Measurements from ENCODE around the gene NOC4L. TPM values are rescaled to one million over a fixed set of nuclear protein-coding genes. Genes with fewer than 3 reads are reported as not detected.
A peak's percentile ranks its signal among the peaks of the same experiment; 100 is the strongest.

NOC4L gene
- total RNA-seq, 2 experiments from 2014 or later, result 29.3 to 29.4 TPM

DNA sequence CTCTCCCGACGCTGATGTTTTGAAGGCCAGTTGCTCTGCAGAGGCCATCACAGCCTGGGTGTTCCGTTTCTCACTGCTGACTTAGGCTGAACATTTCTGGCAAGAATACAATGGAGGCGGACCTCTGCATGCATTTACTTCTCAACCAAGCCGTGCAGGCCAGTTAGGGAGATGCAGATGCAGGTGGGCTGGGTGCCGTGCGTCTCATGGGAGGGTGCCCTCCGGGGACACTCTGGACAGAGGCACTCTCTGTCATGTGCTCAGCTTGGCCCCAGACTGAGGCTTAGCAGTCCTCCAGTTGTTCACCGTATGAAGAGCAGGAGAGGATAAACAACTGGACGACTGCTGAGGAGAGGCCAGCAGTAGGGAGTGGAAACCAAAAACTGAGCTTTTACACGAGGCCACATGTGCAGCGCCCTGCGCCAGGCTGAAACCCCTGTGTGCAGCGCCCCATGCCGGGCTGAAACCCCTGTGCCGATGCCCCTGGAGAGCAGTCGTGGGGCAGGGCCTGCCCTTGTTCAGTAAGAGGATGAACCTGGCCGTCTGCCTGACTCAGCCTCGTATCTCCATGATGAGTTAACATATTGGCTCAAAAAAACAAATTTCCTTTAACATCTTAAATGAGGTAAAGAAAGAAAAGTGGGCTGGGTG is 32.5 kb upstream of the NOC4L start:
- no peak overlapping the region for H3K27ac Mint-ChIP-seq
- H3K36me3 Mint-ChIP-seq, result peaks cover 8% of the 10 kb centered on the region
- ATAC-seq (ENCODE audit: low read depth), result no peak
- POLR2A ChIA-PET, result no interaction called here
- H3K9me3 Mint-ChIP-seq, result no peaks in the 10 kb centered on the region
- no peak overlapping the region for H3K4me3 Mint-ChIP-seq
- no peak for DNase-seq
- no peaks in the 10 kb centered on the region for H3K4me1 Mint-ChIP-seq
- no peaks in the 10 kb centered on the region for H3K27me3 Mint-ChIP-seq

DNA sequence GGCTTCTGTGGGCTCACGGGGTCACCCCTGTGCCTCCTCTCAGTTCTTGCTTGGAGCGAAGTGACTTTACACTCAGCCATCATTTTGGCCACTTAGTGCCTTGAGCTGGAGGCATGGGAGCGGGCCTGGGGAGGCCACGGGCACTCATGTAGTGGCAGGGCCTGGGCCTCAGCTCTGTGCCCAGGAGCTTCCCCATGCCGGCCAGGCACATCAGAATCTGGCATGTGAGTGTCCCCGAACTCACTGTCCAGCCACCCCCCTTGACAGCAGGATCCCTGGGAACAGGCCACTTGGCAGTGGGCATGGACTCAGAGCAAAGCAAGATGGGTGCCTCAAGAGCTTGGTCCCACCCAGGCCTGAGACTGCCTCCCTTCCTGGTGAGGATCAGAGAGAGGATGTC is 29.6 kb upstream of the NOC4L start:
- no peaks in the 10 kb centered on the region for H3K27me3 Mint-ChIP-seq
- no peaks in the 10 kb centered on the region for H3K4me1 Mint-ChIP-seq
- H3K9me3 Mint-ChIP-seq, result no peaks in the 10 kb centered on the region
- POLR2A ChIA-PET, result no interaction called here
- ATAC-seq (ENCODE audit: low read depth) (no peak), DNase-seq (no peak)
- H3K36me3 Mint-ChIP-seq, result peaks cover 6% of the 10 kb centered on the region
- H3K27ac Mint-ChIP-seq, result no peak overlapping the region
- H3K4me3 Mint-ChIP-seq, result no peak overlapping the region

DNA sequence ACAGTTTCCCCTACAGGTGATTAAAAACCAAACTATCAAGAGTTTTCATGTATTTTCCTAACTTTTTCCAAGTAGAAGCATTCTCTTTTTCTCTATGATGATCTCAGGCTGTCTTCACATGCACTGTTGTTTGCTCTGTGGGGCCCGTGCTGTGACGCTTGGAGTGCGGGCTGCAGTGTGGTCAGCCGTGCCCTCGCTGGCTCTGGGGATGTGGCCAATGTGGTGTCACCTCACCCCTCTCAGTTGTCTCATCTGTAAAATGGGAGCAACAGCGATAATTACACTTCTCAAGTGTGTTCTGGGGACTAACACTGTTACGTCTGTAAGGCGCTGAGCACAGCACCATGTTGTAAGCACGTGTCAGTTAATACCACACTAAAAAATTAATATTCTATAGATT is 28.8 kb upstream of the NOC4L start:
- ATAC-seq (ENCODE audit: low read depth) (no peak), DNase-seq (no peak)
- H3K27me3 Mint-ChIP-seq, result no peaks in the 10 kb centered on the region
- H3K27ac Mint-ChIP-seq, result no peak overlapping the region
- POLR2A ChIA-PET, result no interaction called here
- H3K36me3 Mint-ChIP-seq, result peaks cover 6% of the 10 kb centered on the region
- H3K4me3 Mint-ChIP-seq, result no peak overlapping the region
- no peaks in the 10 kb centered on the region for H3K9me3 Mint-ChIP-seq
- H3K4me1 Mint-ChIP-seq, result no peaks in the 10 kb centered on the region

DNA sequence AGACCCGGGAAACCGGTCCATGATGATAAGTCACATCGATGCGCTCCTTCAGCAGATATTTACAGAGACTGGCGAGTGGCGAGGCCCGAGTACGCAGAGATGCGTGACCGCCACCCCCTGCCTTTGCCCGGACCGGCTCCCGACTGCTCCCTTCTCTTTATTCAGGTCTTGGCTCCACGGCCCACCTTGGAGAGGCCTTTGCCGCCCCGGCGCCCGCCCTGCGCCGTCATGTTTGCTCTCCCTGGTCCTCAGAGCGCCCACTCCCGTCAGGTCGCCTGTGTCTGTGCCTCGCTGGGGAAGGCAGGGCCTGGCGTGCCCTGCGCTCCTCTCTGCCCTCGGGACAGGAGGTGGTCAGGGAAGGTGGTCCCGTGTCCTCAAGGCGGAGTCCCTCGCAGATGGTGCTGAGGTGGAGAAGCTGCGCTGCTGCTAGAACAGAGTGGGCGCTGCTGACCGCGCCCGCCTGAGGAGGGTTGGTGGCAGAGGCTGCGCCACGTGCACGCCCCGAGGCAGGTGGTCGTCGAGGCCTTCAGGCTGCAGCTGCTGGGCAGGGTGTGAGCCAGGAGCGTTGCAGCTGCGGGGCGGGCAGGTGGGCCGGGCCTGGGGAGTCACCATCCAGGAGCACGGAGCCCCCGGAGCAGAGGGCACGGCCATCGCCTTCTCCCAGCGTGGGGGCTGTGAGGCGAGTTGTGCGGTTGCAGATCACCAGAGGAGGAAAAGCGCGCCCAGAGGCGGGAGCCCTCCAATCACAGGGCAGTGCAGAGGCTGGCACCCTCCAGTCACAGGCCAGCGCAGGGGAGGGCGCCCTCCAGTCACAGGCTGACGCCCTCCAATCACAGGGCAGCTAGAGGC is 27.3 kb upstream of the NOC4L start:
- no peaks in the 10 kb centered on the region for H3K27me3 Mint-ChIP-seq
- H3K4me1 Mint-ChIP-seq, result no peaks in the 10 kb centered on the region
- POLR2A ChIA-PET, result no interaction called here
- H3K4me3 Mint-ChIP-seq, result no peak overlapping the region
- peaks cover 1% of the 10 kb centered on the region for H3K36me3 Mint-ChIP-seq
- no peaks in the 10 kb centered on the region for H3K9me3 Mint-ChIP-seq
- no peak overlapping the region for H3K27ac Mint-ChIP-seq
- DNase-seq, result no peak
- ATAC-seq (ENCODE audit: low read depth), result no peak

DNA sequence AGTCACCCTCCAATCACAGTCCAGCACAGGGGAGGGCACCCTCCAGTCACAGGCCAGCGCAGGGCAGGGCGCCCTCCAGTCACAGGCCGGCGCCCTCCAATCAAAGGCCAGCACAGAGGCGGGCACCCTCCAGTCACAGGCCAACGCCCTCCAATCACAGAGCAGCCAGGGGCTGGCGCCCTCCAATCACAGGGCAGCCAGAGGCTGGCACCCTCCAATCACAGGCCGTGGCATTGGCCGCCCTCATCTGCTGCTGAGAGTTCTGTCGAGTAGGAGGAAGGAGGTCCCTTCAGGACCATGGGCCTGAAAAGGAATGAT is 26.7 kb upstream of the NOC4L start:
- Mint-ChIP-seq H3K36me3 (peaks cover 1% of the 10 kb centered on the region), H3K27ac (no peak overlapping the region), H3K9me3 (no peaks in the 10 kb centered on the region), H3K27me3 (no peaks in the 10 kb centered on the region), H3K4me3 (no peak overlapping the region), H3K4me1 (no peaks in the 10 kb centered on the region)
- POLR2A ChIA-PET, result no interaction called here
- ATAC-seq (ENCODE audit: low read depth) (no peak), DNase-seq (no peak)

DNA sequence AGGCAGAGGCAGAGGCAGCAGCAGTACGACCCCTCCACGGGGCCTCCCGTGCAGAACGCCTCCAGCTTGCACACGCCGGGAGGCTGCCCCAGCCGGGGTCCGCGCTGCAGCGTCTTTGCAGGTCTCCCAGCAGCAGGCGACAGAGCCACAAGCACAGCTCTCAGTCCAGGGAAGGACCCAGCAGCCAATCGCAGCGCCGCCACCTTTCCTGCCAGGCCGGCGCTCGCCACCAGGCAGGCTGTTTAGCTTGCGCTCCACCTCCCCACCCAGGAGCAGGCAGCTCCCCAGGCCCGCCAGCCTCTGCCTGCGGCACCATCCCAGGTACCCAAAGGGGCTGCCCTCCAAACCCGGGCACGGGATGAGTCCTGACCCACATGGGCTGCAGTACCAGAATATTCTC is 25.4 kb upstream of the NOC4L start:
- Mint-ChIP-seq H3K27me3 (no peaks in the 10 kb centered on the region), H3K36me3 (peaks cover under 1% of the 10 kb centered on the region), H3K27ac (no peak overlapping the region), H3K4me3 (no peak overlapping the region), H3K4me1 (no peaks in the 10 kb centered on the region), H3K9me3 (no peaks in the 10 kb centered on the region)
- ATAC-seq (ENCODE audit: low read depth) (no peak), DNase-seq (no peak)
- POLR2A ChIA-PET, result interaction anchor here (0.6 kb wide), 1 partner anchor 152 kb away, joined by 4 read pairs; no protein-coding TSS in a partner anchor

DNA sequence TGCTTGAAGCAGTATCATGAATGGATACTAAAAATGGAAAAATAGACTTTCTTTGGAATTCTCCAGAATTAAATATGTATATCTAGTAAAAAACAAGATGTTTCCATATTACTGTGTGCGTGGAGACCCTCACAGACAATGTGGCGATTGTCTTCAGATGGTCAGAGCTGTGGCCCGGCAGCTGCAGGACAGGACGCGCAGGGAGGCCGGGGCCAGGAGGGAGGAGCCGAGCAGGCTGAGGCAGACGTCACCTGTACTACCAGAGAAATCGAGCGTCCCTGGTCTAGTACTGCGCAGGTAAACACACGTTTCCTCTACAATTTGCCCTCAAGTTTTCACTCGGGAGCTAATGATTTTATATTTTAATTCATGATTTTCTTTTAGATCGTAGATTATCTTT is 23.0 kb upstream of the NOC4L start:
- POLR2A ChIA-PET, result no interaction called here
- Mint-ChIP-seq H3K36me3 (peaks cover 10% of the 10 kb centered on the region), H3K4me1 (no peaks in the 10 kb centered on the region), H3K9me3 (no peaks in the 10 kb centered on the region), H3K27ac (no peak overlapping the region), H3K4me3 (no peak overlapping the region), H3K27me3 (no peaks in the 10 kb centered on the region)
- DNase-seq (no peak), ATAC-seq (ENCODE audit: low read depth) (no peak)

DNA sequence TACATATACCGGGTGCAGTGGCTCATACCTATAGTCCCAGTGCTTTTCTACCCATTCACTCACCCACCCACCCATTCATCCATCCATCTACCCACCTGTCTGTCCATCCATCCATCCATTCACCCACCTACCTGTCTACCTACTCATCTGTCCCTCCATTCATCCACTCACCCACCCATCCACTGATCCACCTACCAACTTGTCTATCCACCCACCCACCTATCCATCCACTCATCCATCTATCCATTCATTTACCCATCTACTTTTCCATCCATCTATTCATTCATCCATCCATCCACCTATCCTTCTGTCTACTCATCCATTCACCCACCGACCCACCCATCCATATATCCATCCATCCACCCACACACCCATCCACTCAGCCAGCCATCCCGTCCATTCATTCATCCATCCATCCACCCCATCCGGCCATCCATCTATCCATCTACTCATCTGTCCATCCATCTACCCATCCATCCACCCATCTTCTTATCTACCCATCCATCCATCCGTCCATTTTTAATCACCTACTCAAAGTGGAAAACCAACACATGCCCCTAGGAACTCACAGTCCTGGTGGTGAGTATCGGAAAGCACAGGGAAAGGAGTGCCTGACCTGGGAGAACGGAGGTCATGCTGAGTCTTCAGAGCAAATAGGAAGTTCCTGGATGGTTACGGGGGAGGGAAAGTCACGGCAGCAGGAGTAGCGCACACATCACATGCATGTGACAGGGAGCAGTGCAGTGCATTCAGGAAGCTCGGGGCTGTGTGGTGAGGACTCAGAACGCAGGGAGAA is 20.1 kb upstream of the NOC4L start:
- Mint-ChIP-seq H3K4me3 (no peak overlapping the region), H3K36me3 (peaks cover 31% of the 10 kb centered on the region), H3K9me3 (peaks cover 6% of the 10 kb centered on the region), H3K27ac (peak overlapping the region; percentile 49), H3K27me3 (no peaks in the 10 kb centered on the region), H3K4me1 (no peaks in the 10 kb centered on the region)
- POLR2A ChIA-PET, result no interaction called here
- no peak for DNase-seq
- ATAC-seq (ENCODE audit: low read depth), result no peak

DNA sequence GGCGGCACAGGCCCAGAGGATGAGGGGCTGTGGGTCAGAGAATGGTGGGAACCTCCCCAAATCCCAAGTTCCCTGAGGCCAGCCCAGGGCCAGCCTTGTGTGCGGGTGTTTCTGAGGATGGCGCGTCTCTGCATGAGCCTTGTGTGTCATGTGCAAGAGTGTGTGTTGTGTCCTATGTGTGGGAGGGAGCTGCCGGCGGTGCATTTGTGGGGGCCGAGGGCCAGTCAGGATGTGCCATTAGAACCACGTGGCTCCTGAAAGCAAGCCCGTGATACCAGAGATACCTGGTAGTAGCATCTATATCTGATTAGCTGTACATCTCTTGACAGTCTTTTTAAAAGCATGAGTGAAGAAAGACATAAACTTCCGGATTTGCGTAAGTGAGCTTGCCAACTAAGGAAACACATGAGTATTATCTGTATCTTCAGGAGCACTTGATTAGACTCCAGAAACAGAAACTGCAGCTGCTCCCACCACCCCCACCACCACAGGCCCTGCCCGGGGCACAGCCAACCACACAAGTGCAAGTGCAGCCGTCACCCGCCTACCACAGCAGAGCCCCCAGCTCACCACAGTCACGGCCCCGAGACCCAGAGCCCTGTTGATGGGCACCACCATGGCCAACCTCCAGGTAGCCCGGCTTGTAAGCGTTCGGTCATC is 19.4 kb upstream of the NOC4L start:
- Mint-ChIP-seq H3K27me3 (no peaks in the 10 kb centered on the region), H3K9me3 (peaks cover 6% of the 10 kb centered on the region), H3K36me3 (peaks cover 34% of the 10 kb centered on the region), H3K27ac (no peak overlapping the region), H3K4me3 (no peak overlapping the region), H3K4me1 (no peaks in the 10 kb centered on the region)
- POLR2A ChIA-PET, result no interaction called here
- DNase-seq (no peak), ATAC-seq (ENCODE audit: low read depth) (peak; percentile 50)

DNA sequence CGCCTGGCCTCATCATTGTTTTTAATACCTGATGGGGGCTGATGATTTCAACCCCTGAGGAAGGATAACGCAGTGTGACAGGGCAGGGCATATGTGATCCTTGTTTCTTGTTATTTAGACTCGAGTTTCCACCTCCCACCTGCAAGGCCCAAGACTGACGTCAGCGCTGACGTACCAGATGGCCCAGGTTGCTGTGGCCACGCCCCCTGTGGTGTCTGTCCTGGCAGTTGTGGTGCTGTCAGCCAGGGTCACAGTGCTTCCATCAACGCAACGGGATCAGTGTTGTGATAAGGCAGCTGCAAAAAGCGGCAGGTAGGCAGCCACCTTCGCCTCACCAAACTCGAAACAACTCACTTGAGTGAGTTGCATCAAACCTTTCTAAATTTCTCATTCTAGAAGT is 18.5 kb upstream of the NOC4L start:
- Mint-ChIP-seq H3K4me1 (no peaks in the 10 kb centered on the region), H3K27ac (no peak overlapping the region), H3K36me3 (peaks cover 34% of the 10 kb centered on the region), H3K9me3 (peaks cover 6% of the 10 kb centered on the region), H3K4me3 (no peak overlapping the region), H3K27me3 (no peaks in the 10 kb centered on the region)
- ATAC-seq (ENCODE audit: low read depth), result no peak
- POLR2A ChIA-PET, result no interaction called here
- no peak for DNase-seq

DNA sequence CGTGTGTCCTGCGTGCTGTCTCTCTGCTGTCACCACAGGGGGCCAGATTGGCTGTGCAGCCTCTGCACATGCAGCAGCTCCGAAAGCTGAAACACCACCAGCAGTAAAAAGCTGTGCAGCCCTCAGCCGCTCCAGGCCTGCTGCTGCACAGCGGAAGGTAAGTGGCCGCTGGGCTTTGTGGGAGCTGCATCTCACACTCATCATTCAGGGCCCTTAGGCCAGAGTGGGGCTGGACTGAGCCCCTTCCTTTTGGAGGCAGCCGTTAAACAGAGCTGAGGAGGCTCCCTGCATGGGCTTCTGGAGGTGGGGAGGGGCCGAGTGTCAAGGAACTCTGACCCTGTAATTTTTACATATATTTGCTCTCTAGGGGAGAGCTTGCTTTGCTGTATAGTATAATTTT is 17.2 kb upstream of the NOC4L start:
- ATAC-seq (ENCODE audit: low read depth) (no peak), DNase-seq (no peak)
- Mint-ChIP-seq H3K9me3 (peaks cover 6% of the 10 kb centered on the region), H3K27ac (no peak overlapping the region), H3K4me1 (no peaks in the 10 kb centered on the region), H3K4me3 (no peak overlapping the region), H3K27me3 (no peaks in the 10 kb centered on the region), H3K36me3 (peaks cover 34% of the 10 kb centered on the region)
- POLR2A ChIA-PET, result no interaction called here

DNA sequence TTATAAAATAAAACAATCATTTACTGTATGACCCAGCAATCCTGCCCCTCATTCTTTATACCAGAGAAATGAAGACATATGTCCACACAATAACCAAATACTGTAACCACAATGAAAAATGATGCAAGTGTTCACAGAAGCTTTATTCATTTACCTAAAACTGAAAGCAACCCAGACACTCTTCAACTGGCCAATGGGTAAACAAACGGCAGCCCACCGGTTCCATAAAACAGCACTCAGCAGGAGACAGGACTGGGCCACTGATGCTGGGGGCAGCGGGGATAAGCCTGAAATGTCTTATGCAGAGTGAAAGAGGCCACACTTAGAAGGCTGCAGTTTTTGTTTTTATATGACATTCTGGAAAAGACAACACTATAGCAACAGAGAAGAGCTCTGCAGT is 15.2 kb upstream of the NOC4L start:
- Mint-ChIP-seq H3K9me3 (peaks cover 6% of the 10 kb centered on the region), H3K36me3 (peaks cover 32% of the 10 kb centered on the region), H3K27me3 (no peaks in the 10 kb centered on the region), H3K27ac (no peak overlapping the region), H3K4me1 (no peaks in the 10 kb centered on the region), H3K4me3 (no peak overlapping the region)
- DNase-seq (no peak), ATAC-seq (ENCODE audit: low read depth) (no peak)
- POLR2A ChIA-PET, result no interaction called here

DNA sequence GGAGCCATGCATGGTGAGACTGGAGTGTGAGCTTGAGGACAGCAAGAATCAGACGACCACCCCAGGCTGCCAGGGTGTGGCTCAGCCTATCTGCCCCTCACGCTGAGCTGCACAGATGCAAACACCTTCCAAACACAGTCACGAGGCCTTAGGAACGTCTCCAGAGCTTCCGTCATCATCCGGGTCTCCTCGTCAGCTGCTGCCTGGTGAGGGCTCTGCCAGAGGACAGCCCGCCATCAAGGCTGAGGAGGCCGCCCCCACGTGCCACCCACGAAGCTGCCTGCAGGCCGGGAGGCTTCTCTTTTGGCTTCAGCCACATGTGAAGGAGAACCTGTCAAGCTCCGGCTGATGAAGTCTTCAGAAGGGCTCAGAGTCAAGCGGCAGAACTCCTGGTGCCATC is 13.6 kb upstream of the NOC4L start:
- DNase-seq (no peak), ATAC-seq (ENCODE audit: low read depth) (no peak)
- POLR2A ChIA-PET, result no interaction called here
- H3K4me3 Mint-ChIP-seq, result no peak overlapping the region
- H3K9me3 Mint-ChIP-seq, result peaks cover 6% of the 10 kb centered on the region
- peaks cover 27% of the 10 kb centered on the region for H3K36me3 Mint-ChIP-seq
- H3K27ac Mint-ChIP-seq, result no peak overlapping the region
- H3K4me1 Mint-ChIP-seq, result no peaks in the 10 kb centered on the region
- no peaks in the 10 kb centered on the region for H3K27me3 Mint-ChIP-seq

Measured in activated naive CD8-positive, alpha-beta T cell treated with anti-CD3 and anti-CD28 coated beads, Interleukin-2, amount 10 ng/mL, durations not matched to agents 7 days and 5 days (primary cell).